GM12891 (cell line): Measurements from ENCODE around the gene CFAP73.

Source experiments
- POLR2A ChIP-seq: IDR thresholded peaks from 2 replicates; pipeline ENCODE4 v1.6.1; 2011; ENCODE audit warnings: low read depth, low read length, control low read depth
- POU2F2 ChIP-seq: IDR thresholded peaks from 2 replicates; pipeline ENCODE4 v1.6.1; 2011; ENCODE audit warnings: low read depth, mild to moderate bottlenecking, control low read depth, low read length, moderate library complexity

- TF ChIP-seq POLR2A (no peak), POU2F2 (no peak)
Observed at GRCh38 chr12:113138826-113139225, 10.7 kb upstream of the CFAP73 start.
